Measurements from ENCODE around the gene PNPLA5. TPM values are rescaled to one million over a fixed set of nuclear protein-coding genes. Genes with fewer than 3 reads are reported as not detected.
"Not testable (repeated sequence)": the region's sequence is repeated elsewhere in the genome, so short reads cannot be mapped to it uniquely, and the experiment has no call there.

PNPLA5 gene
- total RNA-seq = not detected in 2 replicates

- DNase-seq (ENCODE audit: low read depth in 2 of 2) = no peak
These were observed at the start of gene PNPLA5 for GRCh38 chr22:43891360-43892182. PNPLA5 (minus strand) TSS chr22:43892013; CDS start chr22:43891880, 133 bp downstream.

GRCh38 chr22:43941449-43941848 is 49.6 kb upstream of the PNPLA5 start:
- no peak for DNase-seq (ENCODE audit: low read depth in 2 of 2)

- DNase-seq (ENCODE audit: low read depth in 2 of 2) = no peak
These were observed 40.0 kb upstream of the PNPLA5 start for GRCh38 chr22:43931771-43932170.

- no peak for DNase-seq (ENCODE audit: low read depth in 2 of 2)
These were observed 37.1 kb upstream of the PNPLA5 start for GRCh38 chr22:43928908-43929307.

GRCh38 chr22:43928468-43928867 is 36.7 kb upstream of the PNPLA5 start:
- DNase-seq (ENCODE audit: low read depth in 2 of 2) = no peak

GRCh38 chr22:43926349-43926710 is 34.5 kb upstream of the PNPLA5 start:
- no peak for DNase-seq (ENCODE audit: low read depth in 2 of 2)

GRCh38 chr22:43925433-43926348 is 33.9 kb upstream of the PNPLA5 start:
- DNase-seq (ENCODE audit: low read depth in 2 of 2) = no peak

GRCh38 chr22:43924877-43925276 is 33.1 kb upstream of the PNPLA5 start:
- no peak for DNase-seq (ENCODE audit: low read depth in 2 of 2)

- peak; percentile 53 to 86 for DNase-seq (ENCODE audit: low read depth in 2 of 2)
These were observed 32.0 kb upstream of the PNPLA5 start, which contains the start of gene PNPLA3 for GRCh38 chr22:43923631-43924464. PNPLA3 (plus strand) TSS chr22:43923805; CDS start chr22:43923912, 107 bp downstream.

- DNase-seq (ENCODE audit: low read depth in 2 of 2) = peak in 1 of 2 donors; percentile 17
These were observed 31.4 kb upstream of the PNPLA5 start for GRCh38 chr22:43923191-43923590.

- no peak for DNase-seq (ENCODE audit: low read depth in 2 of 2)
These were observed 30.3 kb upstream of the PNPLA5 start for GRCh38 chr22:43922123-43922522.

GRCh38 chr22:43921370-43921769 is 29.6 kb upstream of the PNPLA5 start:
- DNase-seq (ENCODE audit: low read depth in 2 of 2) = peak; percentile 63 to 66

GRCh38 chr22:43919106-43919973 is 27.5 kb upstream of the PNPLA5 start:
- no peak for DNase-seq (ENCODE audit: low read depth in 2 of 2)

GRCh38 chr22:43917521-43917920 is 25.7 kb upstream of the PNPLA5 start:
- no peak for DNase-seq (ENCODE audit: low read depth in 2 of 2)

- no peak for DNase-seq (ENCODE audit: low read depth in 2 of 2)
These were observed 19.5 kb upstream of the PNPLA5 start for GRCh38 chr22:43911351-43911750.

- no peak for DNase-seq (ENCODE audit: low read depth in 2 of 2)
These were observed 18.4 kb upstream of the PNPLA5 start for GRCh38 chr22:43910178-43910695.

- DNase-seq (ENCODE audit: low read depth in 2 of 2) = no peak
These were observed 17.9 kb upstream of the PNPLA5 start for GRCh38 chr22:43909708-43910107.

GRCh38 chr22:43905681-43906080 is 13.9 kb upstream of the PNPLA5 start:
- no peak for DNase-seq (ENCODE audit: low read depth in 2 of 2)

- DNase-seq (ENCODE audit: low read depth in 2 of 2) = not testable (repeated sequence)
These were observed 12.6 kb upstream of the PNPLA5 start for GRCh38 chr22:43904412-43904811.

GRCh38 chr22:43903033-43903432 is 11.2 kb upstream of the PNPLA5 start:
- not testable (repeated sequence) for DNase-seq (ENCODE audit: low read depth in 2 of 2)

Measured in dermis microvascular lymphatic vessel endothelial cell (primary cell).